GM19025 (cell line): ENCODE results near the gene CCDC178.
"Not testable (repeated sequence)": the region's sequence is repeated elsewhere in the genome, so short reads cannot be mapped to it uniquely, and the experiment has no call there.

ENCODE experiments used
- ATAC-seq: cut with Tn5 transposase; IDR thresholded peaks from one replicate; pipeline ENCODE4 v1.9.1; 2021; ENCODE audit warnings: mild to moderate bottlenecking, low read depth, moderate library complexity; ENCODE audit not compliant: unreplicated experiment

The CCDC178 gene

GRCh38 chr18:33022370-33022769 is 418.2 kb downstream of the CCDC178 start:
- no peak for ATAC-seq

GRCh38 chr18:33020877-33021276 is 419.6 kb downstream of the CCDC178 start:
- ATAC-seq: no peak

GRCh38 chr18:33014060-33014796 is 426.3 kb downstream of the CCDC178 start:
- ATAC-seq: no peak

GRCh38 chr18:33010149-33010548 is 430.4 kb downstream of the CCDC178 start:
- no peak for ATAC-seq

GRCh38 chr18:32998921-32999320 is 441.6 kb downstream of the CCDC178 start:
- ATAC-seq: no peak

- ATAC-seq: no peak
These were observed 442.2 kb downstream of the CCDC178 start for GRCh38 chr18:32998285-32998684.

GRCh38 chr18:32983721-32984120 is 456.8 kb downstream of the CCDC178 start:
- ATAC-seq: no peak

- no peak for ATAC-seq
These were observed 459.6 kb downstream of the CCDC178 start for GRCh38 chr18:32980896-32981295.

- no peak for ATAC-seq
These were observed 465.0 kb downstream of the CCDC178 start for GRCh38 chr18:32975501-32975900.

- ATAC-seq: no peak
These were observed 465.4 kb downstream of the CCDC178 start for GRCh38 chr18:32975163-32975436.

- peak; percentile 58 for ATAC-seq
These were observed 465.9 kb downstream of the CCDC178 start for GRCh38 chr18:32974421-32975162.

GRCh38 chr18:32968248-32968647 is 472.3 kb downstream of the CCDC178 start:
- ATAC-seq: no peak

GRCh38 chr18:32966141-32966540 is 474.4 kb downstream of the CCDC178 start:
- no peak for ATAC-seq

GRCh38 chr18:32961538-32961937 is 479.0 kb downstream of the CCDC178 start:
- ATAC-seq: no peak

- ATAC-seq: no peak
These were observed 481.8 kb downstream of the CCDC178 start for GRCh38 chr18:32958746-32959145.

- no peak for ATAC-seq
These were observed 483.8 kb downstream of the CCDC178 start for GRCh38 chr18:32956591-32957315.

GRCh38 chr18:32952318-32952717 is 488.2 kb downstream of the CCDC178 start:
- ATAC-seq: not testable (repeated sequence)

- no peak for ATAC-seq
These were observed 502.9 kb downstream of the CCDC178 start for GRCh38 chr18:32937597-32937996.

- ATAC-seq: no peak
These were observed 503.5 kb downstream of the CCDC178 start for GRCh38 chr18:32937066-32937465.

GRCh38 chr18:32934201-32934600 is 506.3 kb downstream of the CCDC178 start:
- no peak for ATAC-seq

- ATAC-seq: peak; percentile 96
These were observed 509.7 kb downstream of the CCDC178 start for GRCh38 chr18:32930695-32931301.
